PC-9 (cell line): Measurements from ENCODE around the gene TEAD2. TPM values are rescaled to one million over a fixed set of nuclear protein-coding genes. Genes with fewer than 3 reads are reported as not detected.

Experiments
- BruUV-seq: library from RNA; stranded (reverse); fragments of 400-500 nt; replicated peaks from 2 replicates; lab custom pipeline; 2021; lab: Mats Ljungman, UMichigan
- CTCF ChIA-PET: fragments of 300-600 bp; sonication (Branson Sonifier 250); formaldehyde crosslinking; loops from one replicate; lab custom pipeline; 2022; ENCODE audit warnings: antibody characterized with exemption; lab: Charles Lee
- POLR2A ChIA-PET: fragments of 300-600 bp; sonication (Branson Sonifier 250); formaldehyde crosslinking; loops from one replicate; lab custom pipeline; 2022; ENCODE audit warnings: antibody characterized with exemption; ENCODE audit not compliant: unreplicated experiment; lab: Charles Lee
- DNase-seq, 2 experiments: peaks; one replicate each; pipeline versions ENCODE4 v3.0.0 to v3.0.0-alpha.2; 2015 to 2022; ENCODE audit warnings: mixed read lengths in 1 of 2
- H2AFZ ChIP-seq: fragments of 200-600 bp; sonication (generic); 2 replicates; pipeline ENCODE4 v1.8.1; 2017; ENCODE audit warnings: antibody characterized with exemption
- H3F3A ChIP-seq: fragments of 200-600 bp; sonication (generic); 2 replicates; pipeline ENCODE4 v1.8.1; 2017; ENCODE audit warnings: antibody characterized with exemption, mild to moderate bottlenecking, low read depth; ENCODE audit not compliant: insufficient read depth
- H3K27ac ChIP-seq: fragments of 200-600 bp; sonication (generic); 2 replicates; pipeline ENCODE4 v1.6.1; 2016; ENCODE audit warnings: mixed run types
- H3K27me3 ChIP-seq: fragments of 200-600 bp; sonication (generic); 2 replicates; pipeline ENCODE4 v1.6.1; 2016; ENCODE audit warnings: low read depth, mixed run types; ENCODE audit not compliant: insufficient read depth
- H3K36me3 ChIP-seq: fragments of 200-600 bp; sonication (generic); 2 replicates; pipeline ENCODE4 v1.6.1; 2016; ENCODE audit warnings: low read depth, mixed run types
- H3K4me1 ChIP-seq: fragments of 200-600 bp; sonication (generic); replicated peaks from 2 replicates; pipeline ENCODE4 v1.6.1; 2016; ENCODE audit warnings: mixed run types; ENCODE audit not compliant: insufficient read depth
- H3K4me2 ChIP-seq: fragments of 200-600 bp; sonication (generic); 2 replicates; pipeline ENCODE4 v1.6.1; 2017; ENCODE audit warnings: mixed run types
- H3K4me3 ChIP-seq: fragments of 200-600 bp; sonication (generic); 2 replicates; pipeline ENCODE4 v1.6.1; 2016; ENCODE audit warnings: mixed run types
- H3K79me2 ChIP-seq: fragments of 200-600 bp; sonication (generic); 2 replicates; pipeline ENCODE4 v1.6.1; 2017; ENCODE audit warnings: low read depth, mixed run types
- H3K9me2 ChIP-seq: fragments of 200-600 bp; sonication (generic); 2 replicates; pipeline ENCODE4 v1.8.1; 2017; ENCODE audit warnings: mild to moderate bottlenecking; ENCODE audit not compliant: insufficient read depth
- H3K9me3 ChIP-seq: fragments of 200-600 bp; sonication (generic); 2 replicates; pipeline ENCODE4 v1.8.1; 2016; ENCODE audit warnings: low read depth; ENCODE audit not compliant: insufficient read depth
- H4K20me1 ChIP-seq: fragments of 200-600 bp; sonication (generic); 2 replicates; pipeline ENCODE4 v1.8.1; 2017; ENCODE audit not compliant: insufficient read depth
- CTCF ChIP-seq: fragments of 200-600 bp; sonication (generic); conservative IDR thresholded peaks from 2 replicates; pipeline ENCODE4 v1.6.1; 2017; ENCODE audit warnings: mixed run types, antibody characterized with exemption, mild to moderate bottlenecking, moderate library complexity
- EZH2 ChIP-seq: fragments of 200-600 bp; sonication (generic); IDR thresholded peaks from 2 replicates; pipeline ENCODE4 v1.8.0; 2017; ENCODE audit warnings: antibody characterized with exemption, low read depth
- intact Hi-C: fragments of 100-400 bp; cut with micrococcal nuclease; formaldehyde crosslinking; loops from one replicate; pipeline ENCODE4 v1.10.0; 2022; ENCODE audit not compliant: unreplicated experiment
- total RNA-seq: library from RNA; stranded (reverse); gene quantifications from 2 replicates; pipeline ENCODE4 v1.2.3, GENCODE V29; 2021

Gene TEAD2
- total RNA-seq, 1 experiment from 2014 or later = 55.6 TPM

- ChIA-PET POLR2A (interaction anchor here (0.6 kb wide), 2 partner anchors 45 to 369 kb away, joined by 7 to 12 read pairs; no protein-coding TSS in a partner anchor), CTCF (no interaction called here)
- BruUV-seq = no TSS peak
- Histone ChIP-seq H3K4me1 (no peaks in the 10 kb centered on the region; the same call in 1 of the 2 replicates), H3K79me2 (no peaks in the 10 kb centered on the region), H3K27me3 (peaks cover 6% of the 10 kb centered on the region; the same call in 1 of the 2 replicates), H3K4me3 (no peak overlapping the region), H3K36me3 (no peaks in the 10 kb centered on the region), H3K9me3 (no peaks in the 10 kb centered on the region), H4K20me1 (no peaks in the 10 kb centered on the region), H3F3A (no peaks in the 10 kb centered on the region; the same call in 1 of the 2 replicates), H3K27ac (no peak overlapping the region), H2AFZ (no peak overlapping the region), H3K4me2 (no peak overlapping the region), H3K9me2 (no peaks in the 10 kb centered on the region)
- no peak for TF ChIP-seq CTCF
- TF ChIP-seq EZH2 = no peak
- intact Hi-C loops = no loop called here
- no peak for DNase-seq
Observed at GRCh38 chr19:49398001-49398615, 35.9 kb upstream of the TEAD2 start.

GRCh38 chr19:49396738-49397505, 34.7 kb upstream of the TEAD2 start:
- ChIA-PET POLR2A (no interaction called here), CTCF (no interaction called here)
- no peak overlapping the region for H3K4me2 ChIP-seq
- no peak overlapping the region for H3K4me3 ChIP-seq
- H3K36me3 ChIP-seq = no peaks in the 10 kb centered on the region
- intact Hi-C loops = no loop called here
- H2AFZ ChIP-seq = no peak overlapping the region
- H3K9me2 ChIP-seq = no peaks in the 10 kb centered on the region
- H3K4me1 ChIP-seq = no peaks in the 10 kb centered on the region
- no peaks in the 10 kb centered on the region for H3K9me3 ChIP-seq
- no peak for DNase-seq
- TF ChIP-seq CTCF (no peak), EZH2 (no peak)
- no TSS peak for BruUV-seq
- no peak overlapping the region for H3K27ac ChIP-seq
- no peaks in the 10 kb centered on the region for H4K20me1 ChIP-seq
- H3K79me2 ChIP-seq = no peaks in the 10 kb centered on the region
- H3K27me3 ChIP-seq = peaks cover 6% of the 10 kb centered on the region; the same call in 1 of the 2 replicates
- H3F3A ChIP-seq = no peaks in the 10 kb centered on the region

GRCh38 chr19:49395581-49396407, 33.6 kb upstream of the TEAD2 start:
- H3K4me3 ChIP-seq = no peak overlapping the region
- H3K9me3 ChIP-seq = no peaks in the 10 kb centered on the region
- peaks cover 8% of the 10 kb centered on the region for H3K27me3 ChIP-seq
- no peak for TF ChIP-seq CTCF
- no peak for TF ChIP-seq EZH2
- no peak for DNase-seq
- H3K4me2 ChIP-seq = no peak overlapping the region
- no TSS peak for BruUV-seq
- ChIA-PET POLR2A (no interaction called here), CTCF (no interaction called here)
- H4K20me1 ChIP-seq = no peaks in the 10 kb centered on the region
- intact Hi-C loops = no loop called here
- no peak overlapping the region for H3K27ac ChIP-seq
- no peaks in the 10 kb centered on the region for H3K79me2 ChIP-seq
- H3K9me2 ChIP-seq = no peaks in the 10 kb centered on the region
- H3K36me3 ChIP-seq = no peaks in the 10 kb centered on the region
- no peaks in the 10 kb centered on the region for H3K4me1 ChIP-seq
- H3F3A ChIP-seq = peaks cover 8% of the 10 kb centered on the region; the same call in 1 of the 2 replicates
- H2AFZ ChIP-seq = no peak overlapping the region
